ENCODE data around the gene GNPTG. TPM values are rescaled to one million over a fixed set of nuclear protein-coding genes. Genes with fewer than 3 reads are reported as not detected.

The GNPTG gene
- total and polyA plus RNA-seq, 2 of the 13 experiments (the other 11 are each of a cell fraction or from before 2014, with no cell fraction given), result 22.7 to 71.1 TPM

DNA sequence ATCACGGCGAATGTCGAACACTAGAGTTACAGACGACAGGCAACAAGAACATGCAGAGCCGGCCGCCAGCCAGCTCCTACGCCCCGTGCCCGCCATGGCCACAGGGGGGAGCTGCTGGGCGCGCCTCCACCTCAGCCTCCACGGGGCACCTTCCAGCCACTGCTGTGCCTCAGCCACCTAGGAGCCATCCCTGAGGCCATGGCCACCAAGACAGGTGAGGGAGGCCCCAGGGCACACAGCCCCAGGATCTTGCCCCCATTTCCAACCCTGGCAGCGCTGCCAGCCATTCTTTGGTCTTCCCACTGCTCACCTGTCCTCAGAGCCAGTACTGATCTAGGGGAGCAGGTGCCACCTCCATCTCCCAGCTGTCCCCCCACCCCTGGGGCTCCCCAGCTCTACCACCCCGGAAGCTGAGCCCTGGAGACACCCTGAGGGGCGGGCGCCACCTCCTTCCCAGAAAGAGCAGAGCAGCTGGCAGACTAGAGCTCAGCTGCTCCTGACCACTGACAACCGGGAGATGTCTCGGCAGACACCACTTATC lies 11.8 kb downstream of the GNPTG start (continued):
- TF ChIP-seq ZNF570 (CRISPR knock-in tag; IDR thresholded peaks at IDR 0.05; ENCODE audit: borderline replicate concordance), result no peak
- no peak for TF ChIP-seq SRSF9 (IDR thresholded peaks at IDR 0.05; ENCODE audit: borderline replicate concordance, insufficient read depth, low read depth, low read length, poor library complexity, severe bottlenecking)
- TF ChIP-seq, protein P1, sequence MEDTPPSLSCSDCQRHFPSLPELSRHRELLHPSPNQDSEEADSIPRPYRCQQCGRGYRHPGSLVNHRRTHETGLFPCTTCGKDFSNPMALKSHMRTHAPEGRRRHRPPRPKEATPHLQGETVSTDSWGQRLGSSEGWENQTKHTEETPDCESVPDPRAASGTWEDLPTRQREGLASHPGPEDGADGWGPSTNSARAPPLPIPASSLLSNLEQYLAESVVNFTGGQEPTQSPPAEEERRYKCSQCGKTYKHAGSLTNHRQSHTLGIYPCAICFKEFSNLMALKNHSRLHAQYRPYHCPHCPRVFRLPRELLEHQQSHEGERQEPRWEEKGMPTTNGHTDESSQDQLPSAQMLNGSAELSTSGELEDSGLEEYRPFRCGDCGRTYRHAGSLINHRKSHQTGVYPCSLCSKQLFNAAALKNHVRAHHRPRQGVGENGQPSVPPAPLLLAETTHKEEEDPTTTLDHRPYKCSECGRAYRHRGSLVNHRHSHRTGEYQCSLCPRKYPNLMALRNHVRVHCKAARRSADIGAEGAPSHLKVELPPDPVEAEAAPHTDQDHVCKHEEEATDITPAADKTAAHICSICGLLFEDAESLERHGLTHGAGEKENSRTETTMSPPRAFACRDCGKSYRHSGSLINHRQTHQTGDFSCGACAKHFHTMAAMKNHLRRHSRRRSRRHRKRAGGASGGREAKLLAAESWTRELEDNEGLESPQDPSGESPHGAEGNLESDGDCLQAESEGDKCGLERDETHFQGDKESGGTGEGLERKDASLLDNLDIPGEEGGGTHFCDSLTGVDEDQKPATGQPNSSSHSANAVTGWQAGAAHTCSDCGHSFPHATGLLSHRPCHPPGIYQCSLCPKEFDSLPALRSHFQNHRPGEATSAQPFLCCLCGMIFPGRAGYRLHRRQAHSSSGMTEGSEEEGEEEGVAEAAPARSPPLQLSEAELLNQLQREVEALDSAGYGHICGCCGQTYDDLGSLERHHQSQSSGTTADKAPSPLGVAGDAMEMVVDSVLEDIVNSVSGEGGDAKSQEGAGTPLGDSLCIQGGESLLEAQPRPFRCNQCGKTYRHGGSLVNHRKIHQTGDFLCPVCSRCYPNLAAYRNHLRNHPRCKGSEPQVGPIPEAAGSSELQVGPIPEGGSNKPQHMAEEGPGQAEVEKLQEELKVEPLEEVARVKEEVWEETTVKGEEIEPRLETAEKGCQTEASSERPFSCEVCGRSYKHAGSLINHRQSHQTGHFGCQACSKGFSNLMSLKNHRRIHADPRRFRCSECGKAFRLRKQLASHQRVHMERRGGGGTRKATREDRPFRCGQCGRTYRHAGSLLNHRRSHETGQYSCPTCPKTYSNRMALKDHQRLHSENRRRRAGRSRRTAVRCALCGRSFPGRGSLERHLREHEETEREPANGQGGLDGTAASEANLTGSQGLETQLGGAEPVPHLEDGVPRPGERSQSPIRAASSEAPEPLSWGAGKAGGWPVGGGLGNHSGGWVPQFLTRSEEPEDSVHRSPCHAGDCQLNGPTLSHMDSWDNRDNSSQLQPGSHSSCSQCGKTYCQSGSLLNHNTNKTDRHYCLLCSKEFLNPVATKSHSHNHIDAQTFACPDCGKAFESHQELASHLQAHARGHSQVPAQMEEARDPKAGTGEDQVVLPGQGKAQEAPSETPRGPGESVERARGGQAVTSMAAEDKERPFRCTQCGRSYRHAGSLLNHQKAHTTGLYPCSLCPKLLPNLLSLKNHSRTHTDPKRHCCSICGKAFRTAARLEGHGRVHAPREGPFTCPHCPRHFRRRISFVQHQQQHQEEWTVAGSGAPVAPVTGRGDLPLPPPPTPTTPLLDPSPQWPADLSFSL (CRISPR knock-in tag; IDR thresholded peaks at IDR 0.05), result no peak
- TF ChIP-seq ZNF841 (CRISPR knock-in tag; IDR thresholded peaks at IDR 0.05; ENCODE audit: borderline replicate concordance), result no peak
- TF ChIP-seq, protein P2, sequence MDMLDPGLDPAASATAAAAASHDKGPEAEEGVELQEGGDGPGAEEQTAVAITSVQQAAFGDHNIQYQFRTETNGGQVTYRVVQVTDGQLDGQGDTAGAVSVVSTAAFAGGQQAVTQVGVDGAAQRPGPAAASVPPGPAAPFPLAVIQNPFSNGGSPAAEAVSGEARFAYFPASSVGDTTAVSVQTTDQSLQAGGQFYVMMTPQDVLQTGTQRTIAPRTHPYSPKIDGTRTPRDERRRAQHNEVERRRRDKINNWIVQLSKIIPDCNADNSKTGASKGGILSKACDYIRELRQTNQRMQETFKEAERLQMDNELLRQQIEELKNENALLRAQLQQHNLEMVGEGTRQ (IDR thresholded peaks at IDR 0.05; ENCODE audit: low read depth, low read length), result no peak
- TF ChIP-seq, protein P2 (CRISPR knock-in tag; IDR thresholded peaks at IDR 0.05; ENCODE audit: borderline replicate concordance), result no peak
- TF ChIP-seq ZNF589 (CRISPR knock-in tag; conservative IDR thresholded peaks at IDR 0.05), result no peak
- TF ChIP-seq NR2F6 (IDR thresholded peaks at IDR 0.05), result no peak
- no peak; the same call in 1 of the 2 replicates for TF ChIP-seq NR2F6 (CRISPR knock-in tag; IDR thresholded peaks at IDR 0.05)
- TF ChIP-seq, protein P3, sequence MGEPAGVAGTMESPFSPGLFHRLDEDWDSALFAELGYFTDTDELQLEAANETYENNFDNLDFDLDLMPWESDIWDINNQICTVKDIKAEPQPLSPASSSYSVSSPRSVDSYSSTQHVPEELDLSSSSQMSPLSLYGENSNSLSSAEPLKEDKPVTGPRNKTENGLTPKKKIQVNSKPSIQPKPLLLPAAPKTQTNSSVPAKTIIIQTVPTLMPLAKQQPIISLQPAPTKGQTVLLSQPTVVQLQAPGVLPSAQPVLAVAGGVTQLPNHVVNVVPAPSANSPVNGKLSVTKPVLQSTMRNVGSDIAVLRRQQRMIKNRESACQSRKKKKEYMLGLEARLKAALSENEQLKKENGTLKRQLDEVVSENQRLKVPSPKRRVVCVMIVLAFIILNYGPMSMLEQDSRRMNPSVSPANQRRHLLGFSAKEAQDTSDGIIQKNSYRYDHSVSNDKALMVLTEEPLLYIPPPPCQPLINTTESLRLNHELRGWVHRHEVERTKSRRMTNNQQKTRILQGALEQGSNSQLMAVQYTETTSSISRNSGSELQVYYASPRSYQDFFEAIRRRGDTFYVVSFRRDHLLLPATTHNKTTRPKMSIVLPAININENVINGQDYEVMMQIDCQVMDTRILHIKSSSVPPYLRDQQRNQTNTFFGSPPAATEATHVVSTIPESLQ (CRISPR knock-in tag; conservative IDR thresholded peaks at IDR 0.05), result no peak
- TF ChIP-seq, protein P4, sequence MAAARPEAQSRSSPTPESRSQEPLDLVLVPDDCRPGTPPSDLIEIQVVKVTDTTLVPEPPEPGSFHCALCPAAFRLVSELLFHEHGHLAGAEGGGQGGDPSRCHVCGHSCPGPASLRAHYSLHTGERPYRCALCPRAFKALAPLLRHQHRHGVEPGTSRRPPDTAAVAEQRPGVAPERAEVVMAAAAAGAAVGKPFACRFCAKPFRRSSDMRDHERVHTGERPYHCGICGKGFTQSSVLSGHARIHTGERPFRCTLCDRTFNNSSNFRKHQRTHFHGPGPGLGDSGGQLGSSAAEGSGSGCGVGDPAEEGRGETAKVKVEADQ (CRISPR knock-in tag; IDR thresholded peaks at IDR 0.05; ENCODE audit: borderline replicate concordance), result no peak
- TF ChIP-seq ZNF790 (CRISPR knock-in tag; IDR thresholded peaks at IDR 0.05; ENCODE audit: borderline replicate concordance), result no peak
- TF ChIP-seq SALL2 (CRISPR knock-in tag; IDR thresholded peaks at IDR 0.05), result no peak
- TF ChIP-seq ZNF253 (CRISPR knock-in tag; IDR thresholded peaks at IDR 0.05; ENCODE audit: borderline replicate concordance), result no peak
- TF ChIP-seq PHF21A (CRISPR knock-in tag; IDR thresholded peaks at IDR 0.05), result no peak
- no peak for TF ChIP-seq SIN3A (IDR thresholded peaks at IDR 0.05; ENCODE audit: borderline replicate concordance, low read depth, low read length)
- TF ChIP-seq ZBTB8A (CRISPR knock-in tag; IDR thresholded peaks at IDR 0.05; ENCODE audit: borderline replicate concordance, low read depth), result no peak
- no peak for TF ChIP-seq FOSL2 (CRISPR knock-in tag; IDR thresholded peaks at IDR 0.05)
